Measurements from ENCODE around the gene NFYA.
"Not testable (repeated sequence)": the region's sequence is repeated elsewhere in the genome, so short reads cannot be mapped to it uniquely, and the experiment has no call there.

Gene NFYA

GRCh38 chr6:41073968-41074691 is 1.4 kb downstream of the NFYA start:
- DNase-seq, result peak in 2 of 5 donors; percentile 4 to 20

GRCh38 chr6:41074692-41075436 is 2.1 kb downstream of the NFYA start:
- no peak for DNase-seq

- no peak for DNase-seq
These were observed 3.2 kb downstream of the NFYA start for GRCh38 chr6:41075651-41076626.

- DNase-seq, result no peak
These were observed 4.8 kb downstream of the NFYA start for GRCh38 chr6:41077536-41077935.

- DNase-seq, result no peak
These were observed 5.3 kb downstream of the NFYA start for GRCh38 chr6:41078101-41078500.

GRCh38 chr6:41079080-41079479 is 6.3 kb downstream of the NFYA start:
- no peak for DNase-seq

GRCh38 chr6:41080621-41081020 is 7.8 kb downstream of the NFYA start:
- peak in 3 of 5 donors; percentile 8 to 67 (median 9) for DNase-seq

- DNase-seq, result no peak
These were observed 10.3 kb downstream of the NFYA start for GRCh38 chr6:41083072-41083471.

GRCh38 chr6:41085182-41085581 is 12.4 kb downstream of the NFYA start:
- no peak for DNase-seq

GRCh38 chr6:41088451-41088850 is 15.7 kb downstream of the NFYA start:
- no peak for DNase-seq

- DNase-seq, result no peak
These were observed 18.3 kb downstream of the NFYA start for GRCh38 chr6:41090841-41091761.

- DNase-seq, result no peak
These were observed 19.8 kb downstream of the NFYA start for GRCh38 chr6:41092421-41093140.

- DNase-seq, result no peak
These were observed 21.0 kb downstream of the NFYA start for GRCh38 chr6:41093729-41094128.

- DNase-seq, result no peak
These were observed 24.8 kb downstream of the NFYA start for GRCh38 chr6:41097467-41098090.

- DNase-seq, result no peak
These were observed 25.6 kb downstream of the NFYA start for GRCh38 chr6:41098366-41098765.

- no peak for DNase-seq
These were observed 28.1 kb downstream of the NFYA start for GRCh38 chr6:41100871-41101287.

- DNase-seq, result peak in 1 of 5 donors; percentile 44
These were observed 31.1 kb downstream of the NFYA start for GRCh38 chr6:41103847-41104246.

- no peak for DNase-seq
These were observed 38.2 kb downstream of the NFYA start for GRCh38 chr6:41111017-41111416.

- DNase-seq, result not testable (repeated sequence)
These were observed 42.3 kb downstream of the NFYA start for GRCh38 chr6:41115027-41115426.

GRCh38 chr6:41119508-41119907 is 46.7 kb downstream of the NFYA start:
- no peak for DNase-seq

- no peak for DNase-seq
These were observed 47.3 kb downstream of the NFYA start for GRCh38 chr6:41120058-41120457.

Data from T-helper 1 cell (primary cell).